ENCODE measurements around the gene ERF.

DNA sequence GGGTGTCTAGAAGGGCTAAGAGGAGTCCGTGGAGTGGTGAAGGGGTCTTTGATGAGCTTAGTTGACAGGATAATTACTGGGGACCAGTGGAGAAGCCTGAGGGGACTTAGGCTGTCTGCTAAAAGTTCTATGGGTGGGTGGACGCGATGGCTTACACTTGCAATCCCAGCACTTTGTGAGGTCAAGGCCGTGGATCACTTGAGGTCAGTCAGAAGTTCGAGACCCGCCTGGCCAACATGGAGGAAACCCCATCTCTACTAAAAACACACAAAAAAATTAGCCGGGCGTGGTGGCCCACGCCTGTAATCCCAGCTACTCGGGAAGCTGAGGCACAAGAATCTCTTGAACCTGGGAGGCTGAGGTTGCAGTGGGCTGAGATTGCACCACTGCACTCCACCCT lies 9.7 kb downstream of the ERF start:
- TF ChIP-seq POLR2A (IDR thresholded peaks at IDR 0.05; ENCODE audit: low read length) = no peak
- no peak for TF ChIP-seq GATA1 (IDR thresholded peaks at IDR 0.05; ENCODE audit: low read depth, low read length)

All from erythroblast (primary cell).